ENCODE data around the gene COMMD7. TPM values are rescaled to one million over a fixed set of nuclear protein-coding genes. Genes with fewer than 3 reads are reported as not detected.

Gene COMMD7
- total RNA-seq, 2 experiments from 2014 or later: 52.6 to 55.6 TPM

- Mint-ChIP-seq H3K9me3 (no peaks in the 10 kb centered on the region), H3K4me3 (peak within 1 kb of the TSS; percentile 92), H3K4me1 (peaks cover 26% of the 10 kb centered on the region), H3K36me3 (no peaks in the 10 kb centered on the region), H3K27ac (peak within 1 kb of the TSS; percentile 85), H3K27me3 (peaks cover 4% of the 10 kb centered on the region)
- peak; percentile 77 for ATAC-seq (ENCODE audit: low read depth)
- POLR2A ChIA-PET: interaction anchor here (0.5 to 3.2 kb wide), 13 partner anchors 10 to 233 kb away, joined by 3 to 33 read pairs (median 5); partner anchors contain the start of genes C20orf203 and COMMD7
- DNase-seq: peak; percentile 85
These were observed 18.8 kb upstream of the COMMD7 start, which contains the start of gene DNMT3B for GRCh38 chr20:32761831-32762753. TSS of gene DNMT3B (plus strand) at chr20:32762385. CDS start at chr20:32780324, 17,939 bp downstream.

- POLR2A ChIA-PET: interaction anchor here (2.1 kb wide), 1 partner anchor 17 kb away, joined by 9 read pairs; the partner anchor contains the start of gene COMMD7
- peaks cover 26% of the 10 kb centered on the region for H3K4me1 Mint-ChIP-seq
- no peaks in the 10 kb centered on the region for H3K9me3 Mint-ChIP-seq
- no peak for DNase-seq
- H3K27me3 Mint-ChIP-seq: peaks cover 5% of the 10 kb centered on the region
- H3K36me3 Mint-ChIP-seq: no peaks in the 10 kb centered on the region
- peak overlapping the region; percentile 83 for H3K4me3 Mint-ChIP-seq
- peak overlapping the region; percentile 85 for H3K27ac Mint-ChIP-seq
- ATAC-seq (ENCODE audit: low read depth): no peak
These were observed 18.2 kb upstream of the COMMD7 start for GRCh38 chr20:32761417-32761830.

DNA sequence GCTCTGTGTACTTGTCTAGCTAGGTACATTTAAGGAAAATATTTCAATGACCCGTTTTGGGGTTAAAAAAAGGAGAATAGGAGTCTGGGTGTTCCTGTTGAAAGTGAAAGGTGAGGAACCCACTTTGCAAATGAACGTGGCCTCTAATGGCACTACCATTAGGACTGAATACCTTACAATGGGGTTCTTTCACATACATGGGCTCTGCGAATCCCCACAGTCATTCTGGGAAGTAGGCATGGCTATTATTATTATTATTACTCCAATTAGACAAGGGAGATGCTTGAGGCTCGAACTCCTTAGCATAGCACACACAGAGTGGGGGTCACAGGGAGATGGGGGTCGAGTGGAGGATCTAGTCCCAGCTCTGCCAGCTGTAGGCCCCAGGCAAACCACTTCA is 12.9 kb upstream of the COMMD7 start:
- no peak for ATAC-seq (ENCODE audit: low read depth)
- Mint-ChIP-seq H3K9me3 (no peaks in the 10 kb centered on the region), H3K4me1 (peaks cover 6% of the 10 kb centered on the region), H3K27me3 (peaks cover 3% of the 10 kb centered on the region), H3K36me3 (no peaks in the 10 kb centered on the region), H3K27ac (no peak overlapping the region), H3K4me3 (no peak overlapping the region)
- no peak for DNase-seq
- POLR2A ChIA-PET: interaction anchor here (2.4 kb wide), 1 partner anchor 13 kb away, joined by 8 read pairs; the partner anchor contains the start of gene COMMD7

DNA sequence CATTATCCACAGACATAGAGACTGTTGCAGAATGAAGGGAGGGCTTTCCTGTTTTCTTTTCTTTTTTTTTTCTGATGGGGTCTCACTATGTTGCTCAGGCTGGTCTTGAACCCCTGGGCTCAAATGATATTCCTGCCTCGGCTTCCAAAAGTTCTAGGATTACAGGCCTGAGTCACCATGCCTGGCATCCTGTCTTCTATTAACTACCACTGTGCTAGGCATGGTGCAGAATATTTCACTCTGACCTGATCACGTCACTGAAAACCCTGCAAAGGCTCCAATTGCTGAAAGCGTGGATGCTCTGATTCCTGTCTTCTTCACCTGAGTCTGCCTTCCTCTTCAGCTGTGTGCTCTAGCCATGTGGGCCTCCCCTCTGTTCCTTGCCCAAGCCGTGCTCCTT is 10.5 kb upstream of the COMMD7 start:
- Mint-ChIP-seq H3K4me1 (no peaks in the 10 kb centered on the region), H3K27ac (no peak overlapping the region), H3K4me3 (no peak overlapping the region), H3K27me3 (peaks cover 2% of the 10 kb centered on the region), H3K9me3 (no peaks in the 10 kb centered on the region), H3K36me3 (no peaks in the 10 kb centered on the region)
- POLR2A ChIA-PET: interaction anchor here (1.4 kb wide), 1 partner anchor 10 kb away, joined by 3 read pairs; the partner anchor contains the start of gene COMMD7
- ATAC-seq (ENCODE audit: low read depth) (no peak), DNase-seq (no peak)

GRCh38 chr20:32752458-32753250 is 9.4 kb upstream of the COMMD7 start:
- ATAC-seq (ENCODE audit: low read depth): no peak
- no peak overlapping the region for H3K27ac Mint-ChIP-seq

GRCh38 chr20:32751702-32752457 is 8.6 kb upstream of the COMMD7 start:
- H3K4me1 Mint-ChIP-seq: no peaks in the 10 kb centered on the region
- POLR2A ChIA-PET: no interaction called here
- DNase-seq (no peak), ATAC-seq (ENCODE audit: low read depth) (no peak)
- H3K4me3 Mint-ChIP-seq: no peak overlapping the region
- H3K27me3 Mint-ChIP-seq: peaks cover 2% of the 10 kb centered on the region
- H3K27ac Mint-ChIP-seq: no peak overlapping the region
- no peaks in the 10 kb centered on the region for H3K9me3 Mint-ChIP-seq
- H3K36me3 Mint-ChIP-seq: no peaks in the 10 kb centered on the region

More at GRCh38 chr20:32752458-32753250, 9.4 kb upstream of the COMMD7 start:
- POLR2A ChIA-PET: interaction anchor here (1.4 kb wide), 1 partner anchor 9 kb away, joined by 3 read pairs; the partner anchor contains the start of gene COMMD7
- Mint-ChIP-seq H3K36me3 (no peaks in the 10 kb centered on the region), H3K4me3 (no peak overlapping the region), H3K9me3 (no peaks in the 10 kb centered on the region), H3K27me3 (peaks cover 2% of the 10 kb centered on the region), H3K4me1 (no peaks in the 10 kb centered on the region)
- no peak for DNase-seq

- H3K9me3 Mint-ChIP-seq: no peaks in the 10 kb centered on the region
- H3K4me1 Mint-ChIP-seq: no peaks in the 10 kb centered on the region
- DNase-seq (no peak), ATAC-seq (ENCODE audit: low read depth) (no peak)
- H3K27me3 Mint-ChIP-seq: peaks cover under 1% of the 10 kb centered on the region
- no peak overlapping the region for H3K27ac Mint-ChIP-seq
- no peaks in the 10 kb centered on the region for H3K36me3 Mint-ChIP-seq
- POLR2A ChIA-PET: no interaction called here
- H3K4me3 Mint-ChIP-seq: no peak overlapping the region
These were observed 8.0 kb upstream of the COMMD7 start for GRCh38 chr20:32751293-32751692.

DNA sequence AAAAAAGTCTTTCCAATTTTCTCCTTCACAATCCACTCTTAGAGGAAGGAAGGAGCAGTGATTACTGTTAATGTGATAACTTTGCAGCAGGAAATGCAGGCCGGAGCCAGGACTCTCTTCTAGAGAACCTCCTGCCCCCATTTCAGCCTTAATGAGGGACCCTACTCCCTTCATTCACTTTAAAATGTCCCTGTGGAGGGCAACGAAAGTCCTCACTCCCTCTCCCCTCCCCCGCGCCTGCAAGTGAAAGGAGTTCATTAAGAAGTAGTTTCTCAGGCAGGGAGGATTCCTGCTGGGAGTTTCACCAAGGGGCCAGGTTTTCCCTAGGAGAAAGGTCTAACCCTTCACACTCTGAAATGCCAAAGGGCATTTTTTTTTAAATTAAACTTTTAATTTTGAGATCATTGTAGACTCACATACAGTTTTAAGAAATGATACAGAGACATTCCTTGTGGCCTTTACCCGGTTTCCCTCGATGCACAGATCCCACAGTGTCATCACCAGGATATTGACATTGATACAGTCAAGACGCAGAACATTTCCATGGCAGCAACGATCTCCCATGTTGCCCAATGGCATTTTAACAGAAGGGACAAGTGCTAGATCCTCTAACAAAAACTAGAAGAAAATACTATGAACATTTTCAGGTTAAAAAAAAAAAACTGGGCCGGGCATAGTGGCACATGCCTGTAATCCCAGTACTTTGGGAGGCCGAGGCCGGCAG is 6.8 kb upstream of the COMMD7 start:
- no peaks in the 10 kb centered on the region for H3K27me3 Mint-ChIP-seq
- no peak overlapping the region for H3K4me3 Mint-ChIP-seq
- H3K36me3 Mint-ChIP-seq: no peaks in the 10 kb centered on the region
- POLR2A ChIA-PET: no interaction called here
- no peak overlapping the region for H3K27ac Mint-ChIP-seq
- no peaks in the 10 kb centered on the region for H3K9me3 Mint-ChIP-seq
- ATAC-seq (ENCODE audit: low read depth) (no peak), DNase-seq (no peak)
- H3K4me1 Mint-ChIP-seq: no peaks in the 10 kb centered on the region

GRCh38 chr20:32742322-32743236 is 688 bp downstream of the COMMD7 start:
- peak; percentile 30 for ATAC-seq (ENCODE audit: low read depth)
- Mint-ChIP-seq H3K4me3 (peak overlapping the region; percentile 97), H3K27me3 (no peaks in the 10 kb centered on the region), H3K4me1 (peaks cover 33% of the 10 kb centered on the region), H3K9me3 (no peaks in the 10 kb centered on the region), H3K27ac (peak overlapping the region; percentile 99), H3K36me3 (peaks cover 6% of the 10 kb centered on the region)
- peak; percentile 58 for DNase-seq
- POLR2A ChIA-PET: interaction anchor here (0.6 to 3.4 kb wide), 20 partner anchors 8 to 230 kb away, joined by 3 to 33 read pairs (median 6); partner anchors contain the start of genes C20orf203 and DNMT3B

GRCh38 chr20:32741151-32741550 is 2.1 kb downstream of the COMMD7 start:
- Mint-ChIP-seq H3K36me3 (peaks cover 8% of the 10 kb centered on the region), H3K27me3 (no peaks in the 10 kb centered on the region), H3K27ac (no peak overlapping the region), H3K4me3 (peak overlapping the region; percentile 97), H3K9me3 (no peaks in the 10 kb centered on the region), H3K4me1 (peaks cover 40% of the 10 kb centered on the region)
- POLR2A ChIA-PET: interaction anchor here (0.9 to 3.4 kb wide), 4 partner anchors 22 to 226 kb away, joined by 3 to 33 read pairs (median 3); partner anchors contain the start of gene DNMT3B
- DNase-seq (no peak), ATAC-seq (ENCODE audit: low read depth) (no peak)
